Mesenchymal stem cell (in vitro differentiated cells and primary cell): ENCODE results near the gene KNTC1.
"Not testable (repeated sequence)": the region's sequence is repeated elsewhere in the genome, so short reads cannot be mapped to it uniquely, and the experiment has no call there.

Source experiments
- DNase-seq: peaks from one replicate; pipeline ENCODE4 v3.0.0-alpha.2; 2013
- H2AFZ ChIP-seq: one replicate; pipeline ENCODE4 v1.6.1; 2013; ENCODE audit warnings: low read depth, mild to moderate bottlenecking, control low read depth, inconsistent platforms, low read length, moderate library complexity
- H2AK5ac ChIP-seq: 2 replicates; pipeline ENCODE4 v1.6.1; 2013; ENCODE audit warnings: low read length, moderate library complexity, mild to moderate bottlenecking, inconsistent platforms; ENCODE audit not compliant: severe bottlenecking
- H2BK120ac ChIP-seq: one replicate; pipeline ENCODE4 v1.6.1; 2013; ENCODE audit warnings: low read depth, mild to moderate bottlenecking, inconsistent platforms, low read length, moderate library complexity
- H2BK12ac ChIP-seq, 2 experiments: one replicate each; pipeline ENCODE4 v1.6.1; 2013; ENCODE audit warnings: inconsistent platforms in 2 of 2, low read length in 2 of 2, mild to moderate bottlenecking in 2 of 2, moderate library complexity in 2 of 2, control low read depth in 1 of 2
- H2BK15ac ChIP-seq: one replicate; pipeline ENCODE4 v1.6.1; 2013; ENCODE audit warnings: mild to moderate bottlenecking, low read depth, inconsistent platforms; ENCODE audit not compliant: poor library complexity, severe bottlenecking
- H2BK5ac ChIP-seq: 2 replicates; pipeline ENCODE4 v1.6.1; 2013; ENCODE audit warnings: low read depth, mild to moderate bottlenecking, low read length, control low read depth, inconsistent platforms; ENCODE audit not compliant: poor library complexity, severe bottlenecking
- H3K14ac ChIP-seq, 2 experiments: one replicate each; pipeline ENCODE4 v1.6.1; 2013; ENCODE audit warnings: inconsistent platforms in 2 of 2, low read length in 2 of 2, control low read depth in 1 of 2, mild to moderate bottlenecking in 1 of 2, moderate library complexity in 1 of 2
- H3K18ac ChIP-seq, 2 experiments: one replicate each; pipeline ENCODE4 v1.6.1; 2013; ENCODE audit warnings: inconsistent platforms in 2 of 2, low read length in 2 of 2, control low read depth in 1 of 2, low read depth in 1 of 2, mild to moderate bottlenecking in 1 of 2
- H3K23ac ChIP-seq, 2 experiments: one replicate each; pipeline ENCODE4 v1.6.1; 2013; ENCODE audit warnings: inconsistent platforms in 2 of 2, low read length in 2 of 2, mild to moderate bottlenecking in 2 of 2, moderate library complexity in 2 of 2, control low read depth in 1 of 2
- H3K27ac ChIP-seq: 2 replicates; pipeline ENCODE4 v1.5.1; 2013; ENCODE audit warnings: mild to moderate bottlenecking, moderate library complexity, low read length, control low read depth, inconsistent platforms; ENCODE audit not compliant: poor library complexity, severe bottlenecking
- H3K27me3 ChIP-seq, 2 experiments: 2 replicates each; pipeline versions ENCODE4 v1.6.1 to v1.7.0; 2013; ENCODE audit warnings: low read length in 2 of 2, mild to moderate bottlenecking in 2 of 2, moderate library complexity in 2 of 2, control low read depth in 1 of 2, inconsistent platforms in 1 of 2; ENCODE audit not compliant: control insufficient read depth in 1 of 2, insufficient read depth in 1 of 2
- H3K36me3 ChIP-seq, 2 experiments: 2 replicates each; pipeline versions ENCODE4 v1.6.1 to v1.7.0; 2013; ENCODE audit warnings: low read length in 2 of 2, control low read depth in 1 of 2, inconsistent platforms in 1 of 2, low read depth in 1 of 2, mild to moderate bottlenecking in 1 of 2; ENCODE audit not compliant: insufficient read depth in 2 of 2, control insufficient read depth in 1 of 2
- H3K4ac ChIP-seq, 2 experiments: one replicate each; pipeline ENCODE4 v1.6.1; 2013; ENCODE audit warnings: inconsistent platforms in 2 of 2, low read length in 2 of 2, mild to moderate bottlenecking in 2 of 2, moderate library complexity in 2 of 2, control low read depth in 1 of 2, low read depth in 1 of 2
- H3K4me1 ChIP-seq: 2 replicates; pipeline ENCODE4 v1.6.1; 2013; ENCODE audit warnings: low read depth, low read length, control low read depth; ENCODE audit not compliant: control insufficient read depth, insufficient read depth
- H3K4me2 ChIP-seq: 2 replicates; pipeline ENCODE4 v1.6.1; 2013; ENCODE audit warnings: low read length, mild to moderate bottlenecking, inconsistent platforms; ENCODE audit not compliant: poor library complexity, severe bottlenecking
- H3K4me3 ChIP-seq, 2 experiments: 2 replicates each; pipeline versions ENCODE4 v1.5.1 to v1.7.0; 2013; ENCODE audit warnings: low read length in 2 of 2, mild to moderate bottlenecking in 2 of 2, control low read depth in 1 of 2, low read depth in 1 of 2; ENCODE audit not compliant: insufficient read depth in 1 of 2
- H3K79me1 ChIP-seq: replicated peaks from 2 replicates; pipeline ENCODE4 v1.6.1; 2013; ENCODE audit warnings: mild to moderate bottlenecking, control low read depth, low read length, inconsistent platforms; ENCODE audit not compliant: poor library complexity, severe bottlenecking
- H3K9ac ChIP-seq: 2 replicates; pipeline ENCODE4 v1.7.0; 2013; ENCODE audit warnings: mild to moderate bottlenecking, low read length, moderate library complexity
- H3K9me3 ChIP-seq: 2 replicates; pipeline ENCODE4 v1.7.0; 2013; ENCODE audit warnings: mild to moderate bottlenecking, low read length; ENCODE audit not compliant: control insufficient read depth
- H4K8ac ChIP-seq: one replicate; pipeline ENCODE4 v1.6.1; 2013; ENCODE audit warnings: inconsistent platforms, mild to moderate bottlenecking, low read length, moderate library complexity
- H4K91ac ChIP-seq: one replicate; pipeline ENCODE4 v1.6.1; 2013; ENCODE audit warnings: mild to moderate bottlenecking, low read length, inconsistent platforms
- WGBS: methylation state at CpG from one replicate; pipeline ENCODE4 v1.1.7; 2013; ENCODE audit warnings: mixed read lengths; 5-methylcytosine and 5-hydroxymethylcytosine counted together

KNTC1 gene

DNA sequence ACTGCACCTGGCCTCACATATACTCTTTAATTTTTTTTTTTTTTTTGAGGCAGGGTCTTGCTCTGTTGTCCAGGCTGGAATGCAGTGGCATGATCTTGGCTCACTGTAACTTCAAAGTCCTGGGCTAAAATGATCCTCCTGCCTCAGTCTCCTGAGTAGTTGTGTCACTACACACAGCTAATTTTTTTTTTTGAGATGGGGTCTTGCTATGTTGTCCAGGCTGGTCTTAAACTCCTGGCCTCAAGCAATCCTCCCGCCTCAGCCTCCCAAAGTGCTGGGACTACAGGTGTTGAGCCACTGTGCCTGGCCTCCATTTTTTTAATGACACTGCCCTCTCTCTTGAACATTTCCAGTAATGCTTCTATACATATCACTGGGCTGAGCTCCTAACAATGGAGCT is 42.7 kb upstream of the KNTC1 start:
- not testable (repeated sequence) for H2BK120ac ChIP-seq, H2AFZ ChIP-seq, H3K4me1 ChIP-seq, H3K23ac ChIP-seq, H3K9ac ChIP-seq, H3K9me3 ChIP-seq, H2BK12ac ChIP-seq, H3K4me2 ChIP-seq, H3K27me3 ChIP-seq, H3K14ac ChIP-seq, H4K8ac ChIP-seq, H2BK5ac ChIP-seq, H3K18ac ChIP-seq, DNase-seq, H3K4ac ChIP-seq, H2BK15ac ChIP-seq, H3K27ac ChIP-seq, H2AK5ac ChIP-seq, H4K91ac ChIP-seq, H3K4me3 ChIP-seq
- 95% methylated on average over 1 of the region's 1 CpG for WGBS
- H3K36me3 ChIP-seq = peaks cover 20 to 92% of the 10 kb centered on the region in 2 experiments
- peaks cover 14% of the 10 kb centered on the region for H3K79me1 ChIP-seq

DNA sequence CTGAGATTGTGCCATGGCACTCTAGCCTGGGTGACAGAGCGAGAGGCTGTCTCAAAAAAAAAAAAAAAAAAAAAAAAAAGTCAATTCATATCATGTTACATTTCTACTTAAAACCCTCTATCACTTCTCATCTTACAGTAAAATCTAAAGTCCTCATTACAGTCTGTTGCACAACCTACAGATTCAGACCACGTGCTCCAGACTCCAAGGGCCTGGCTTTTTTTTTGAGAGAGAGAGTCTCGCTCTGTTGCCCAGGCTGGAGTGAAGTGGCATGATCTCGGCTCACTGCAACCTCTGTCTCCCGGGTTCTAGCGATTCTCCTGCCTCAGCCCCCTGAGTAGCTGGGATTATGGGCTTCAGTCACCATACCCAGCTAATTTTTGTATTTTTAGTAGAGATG is 40.7 kb upstream of the KNTC1 start:
- 90% methylated on average over 3 of the region's 6 CpGs for WGBS

DNA sequence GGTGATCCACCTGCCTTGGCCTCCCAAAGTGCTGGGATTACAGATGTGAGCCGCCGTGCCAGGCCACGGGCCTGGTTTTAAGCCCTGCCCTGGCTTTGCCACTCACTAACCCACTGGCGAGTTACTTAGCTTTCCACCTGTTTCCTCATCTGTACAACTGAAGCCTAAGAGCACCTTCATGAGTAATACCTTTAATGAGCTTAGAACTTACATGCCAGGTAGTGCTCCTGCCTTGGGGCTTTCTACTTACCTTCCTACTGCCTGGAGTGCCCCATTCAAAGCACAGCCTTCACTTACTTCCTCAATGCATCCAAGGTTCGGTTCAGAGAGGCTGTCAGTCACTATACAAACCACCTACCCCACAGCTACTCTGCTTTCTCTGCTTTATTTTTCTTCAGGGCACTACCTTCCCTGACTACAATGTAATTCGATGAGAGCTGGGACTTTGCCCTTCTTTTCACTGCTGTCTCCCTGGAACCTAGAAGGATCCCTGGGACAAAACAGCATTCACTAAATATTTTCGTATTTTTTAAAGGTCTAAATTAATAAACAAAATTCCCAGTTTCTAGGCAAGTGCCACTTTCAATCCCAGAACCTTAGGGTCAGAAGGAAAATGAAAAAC is 40.1 kb upstream of the KNTC1 start:
- Histone ChIP-seq H3K9ac (no peak overlapping the region), H3K27ac (no peak overlapping the region), H3K79me1 (peaks cover 14% of the 10 kb centered on the region), H2BK12ac (no peak overlapping the region), H3K23ac (no peak overlapping the region), H2AK5ac (no peak overlapping the region), H2AFZ (no peak overlapping the region), H3K36me3 (peaks cover 20 to 89% of the 10 kb centered on the region in 2 experiments), H3K4ac (no peak overlapping the region), H3K4me3 (no peak overlapping the region), H2BK120ac (no peak overlapping the region), H3K9me3 (no peaks in the 10 kb centered on the region), H3K27me3 (no peaks in the 10 kb centered on the region), H3K4me1 (peaks cover 2% of the 10 kb centered on the region), H3K18ac (no peak overlapping the region), H3K14ac (no peak overlapping the region), H2BK5ac (no peak overlapping the region), H4K91ac (no peak overlapping the region), H2BK15ac (no peak overlapping the region), H4K8ac (no peak overlapping the region), H3K4me2 (no peak overlapping the region)
- no peak for DNase-seq
- WGBS = 98% methylated on average over 7 of the region's 7 CpGs

More for the DNA sequence above, 40.7 kb upstream of the KNTC1 start:
- not testable (repeated sequence) for H2BK5ac ChIP-seq, H2BK12ac ChIP-seq, H3K4me3 ChIP-seq, H3K18ac ChIP-seq, H2BK15ac ChIP-seq, H2AK5ac ChIP-seq, H3K4me1 ChIP-seq, DNase-seq, H3K4me2 ChIP-seq, H2AFZ ChIP-seq, H3K4ac ChIP-seq, H3K9ac ChIP-seq, H4K91ac ChIP-seq, H3K23ac ChIP-seq, H4K8ac ChIP-seq, H3K9me3 ChIP-seq, H3K14ac ChIP-seq, H3K27ac ChIP-seq, H2BK120ac ChIP-seq, H3K27me3 ChIP-seq
- Histone ChIP-seq H3K79me1 (peaks cover 11% of the 10 kb centered on the region), H3K36me3 (peaks cover 15 to 91% of the 10 kb centered on the region in 2 experiments)

DNA sequence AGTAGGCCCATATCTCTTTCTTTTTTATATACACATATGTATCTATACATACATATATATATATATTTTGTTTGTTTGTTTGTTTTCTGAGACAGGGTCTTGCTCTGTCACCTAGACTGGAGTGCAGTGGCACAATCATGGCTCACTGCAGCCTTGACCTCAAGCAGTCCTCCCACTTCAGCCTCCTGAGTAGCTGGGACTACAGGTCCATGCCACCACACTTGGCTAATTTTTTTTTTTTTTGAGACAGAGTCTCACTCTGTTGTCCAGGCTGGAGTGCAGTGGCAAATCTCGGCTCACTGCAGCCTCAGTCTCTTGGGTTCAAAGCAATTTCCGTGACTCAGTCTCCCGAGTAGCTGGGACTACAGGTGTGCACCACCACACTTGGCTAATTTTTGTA is 39.2 kb upstream of the KNTC1 start:
- not testable (repeated sequence) for H3K9me3 ChIP-seq, H3K23ac ChIP-seq, H3K18ac ChIP-seq, H3K4me1 ChIP-seq, H4K91ac ChIP-seq, H3K14ac ChIP-seq, H3K9ac ChIP-seq, H2BK120ac ChIP-seq, H3K4me3 ChIP-seq, H2AFZ ChIP-seq, H2BK12ac ChIP-seq, H3K27ac ChIP-seq, H3K27me3 ChIP-seq, H3K4ac ChIP-seq, H2AK5ac ChIP-seq, H3K4me2 ChIP-seq, DNase-seq, H2BK5ac ChIP-seq, H2BK15ac ChIP-seq, H4K8ac ChIP-seq
- H3K36me3 ChIP-seq = peaks cover 24 to 89% of the 10 kb centered on the region in 2 experiments
- H3K79me1 ChIP-seq = peaks cover 17% of the 10 kb centered on the region
- WGBS = over 99% methylated on average over 3 of the region's 3 CpGs
